GM12873 (cell line): ENCODE measurements around the gene TUBG2.

ENCODE experiments used
- TF ChIP-seq, protein P1 (sequence below): IDR thresholded peaks from 2 replicates; pipeline ENCODE4 v1.5.1; 2012; ENCODE audit warnings: low read depth, mild to moderate bottlenecking, moderate library complexity, low read length, control low read depth; ENCODE audit not compliant: insufficient read depth; ENCODE audit errors: missing control alignments

Gene TUBG2

DNA sequence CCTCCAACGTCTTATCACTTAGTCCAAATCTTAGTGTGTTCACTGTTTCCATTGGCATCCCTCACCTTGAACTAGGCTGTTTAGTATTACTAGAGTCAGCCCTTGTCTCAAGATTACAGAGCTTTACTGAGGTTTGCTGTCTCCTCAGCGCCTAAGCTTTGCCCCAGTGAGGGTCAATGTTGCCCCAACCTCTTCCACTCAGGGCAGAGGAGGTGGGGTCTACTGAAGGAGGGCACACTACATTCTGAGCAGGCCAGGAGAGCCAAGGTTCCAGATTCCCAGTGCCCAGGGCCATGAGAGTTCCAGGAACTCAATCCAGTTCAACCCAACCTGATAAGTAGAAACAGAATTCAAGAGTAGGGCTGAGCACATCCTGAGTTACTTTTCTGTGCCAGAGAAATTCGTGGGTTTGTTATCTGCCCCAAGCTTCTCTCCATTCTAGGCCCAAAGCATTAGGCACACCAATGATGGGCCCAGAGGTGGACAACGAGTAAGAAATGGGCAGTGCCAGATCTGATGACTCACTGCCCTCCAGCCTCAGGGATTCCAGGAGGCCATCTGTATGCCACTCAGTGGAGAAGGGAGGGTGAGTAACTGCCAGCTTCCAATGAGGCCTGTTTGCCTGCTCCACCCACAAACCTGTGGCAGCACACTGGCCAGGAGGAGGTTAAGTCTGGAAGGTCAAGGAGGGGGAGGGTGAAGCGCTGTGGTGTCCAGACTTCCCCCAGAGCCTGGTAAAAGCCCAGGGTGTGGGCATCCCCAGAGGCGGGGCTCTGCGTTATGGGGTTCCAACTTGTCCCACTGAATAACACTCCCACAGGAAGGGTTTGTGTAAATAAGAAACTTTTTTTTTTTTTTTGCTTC, 8.2 kb downstream of the TUBG2 start:
- TF ChIP-seq, protein P1, sequence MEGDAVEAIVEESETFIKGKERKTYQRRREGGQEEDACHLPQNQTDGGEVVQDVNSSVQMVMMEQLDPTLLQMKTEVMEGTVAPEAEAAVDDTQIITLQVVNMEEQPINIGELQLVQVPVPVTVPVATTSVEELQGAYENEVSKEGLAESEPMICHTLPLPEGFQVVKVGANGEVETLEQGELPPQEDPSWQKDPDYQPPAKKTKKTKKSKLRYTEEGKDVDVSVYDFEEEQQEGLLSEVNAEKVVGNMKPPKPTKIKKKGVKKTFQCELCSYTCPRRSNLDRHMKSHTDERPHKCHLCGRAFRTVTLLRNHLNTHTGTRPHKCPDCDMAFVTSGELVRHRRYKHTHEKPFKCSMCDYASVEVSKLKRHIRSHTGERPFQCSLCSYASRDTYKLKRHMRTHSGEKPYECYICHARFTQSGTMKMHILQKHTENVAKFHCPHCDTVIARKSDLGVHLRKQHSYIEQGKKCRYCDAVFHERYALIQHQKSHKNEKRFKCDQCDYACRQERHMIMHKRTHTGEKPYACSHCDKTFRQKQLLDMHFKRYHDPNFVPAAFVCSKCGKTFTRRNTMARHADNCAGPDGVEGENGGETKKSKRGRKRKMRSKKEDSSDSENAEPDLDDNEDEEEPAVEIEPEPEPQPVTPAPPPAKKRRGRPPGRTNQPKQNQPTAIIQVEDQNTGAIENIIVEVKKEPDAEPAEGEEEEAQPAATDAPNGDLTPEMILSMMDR, result no peak

DNA sequence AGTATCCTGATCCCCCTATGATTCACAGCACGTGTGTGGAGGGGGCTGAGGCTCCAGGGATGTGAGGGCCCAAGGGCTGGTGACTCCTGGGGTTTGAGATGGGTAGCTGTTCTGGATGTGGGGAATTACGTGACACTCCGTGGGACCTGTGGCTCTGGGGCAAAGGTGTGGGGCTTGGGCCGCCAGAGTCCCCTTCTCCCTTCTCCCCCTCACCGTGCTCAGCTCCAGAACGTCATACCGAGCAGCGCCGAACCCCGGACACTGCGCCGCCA, 10.6 kb downstream of the TUBG2 start:
- TF ChIP-seq, protein P1, result no peak

DNA sequence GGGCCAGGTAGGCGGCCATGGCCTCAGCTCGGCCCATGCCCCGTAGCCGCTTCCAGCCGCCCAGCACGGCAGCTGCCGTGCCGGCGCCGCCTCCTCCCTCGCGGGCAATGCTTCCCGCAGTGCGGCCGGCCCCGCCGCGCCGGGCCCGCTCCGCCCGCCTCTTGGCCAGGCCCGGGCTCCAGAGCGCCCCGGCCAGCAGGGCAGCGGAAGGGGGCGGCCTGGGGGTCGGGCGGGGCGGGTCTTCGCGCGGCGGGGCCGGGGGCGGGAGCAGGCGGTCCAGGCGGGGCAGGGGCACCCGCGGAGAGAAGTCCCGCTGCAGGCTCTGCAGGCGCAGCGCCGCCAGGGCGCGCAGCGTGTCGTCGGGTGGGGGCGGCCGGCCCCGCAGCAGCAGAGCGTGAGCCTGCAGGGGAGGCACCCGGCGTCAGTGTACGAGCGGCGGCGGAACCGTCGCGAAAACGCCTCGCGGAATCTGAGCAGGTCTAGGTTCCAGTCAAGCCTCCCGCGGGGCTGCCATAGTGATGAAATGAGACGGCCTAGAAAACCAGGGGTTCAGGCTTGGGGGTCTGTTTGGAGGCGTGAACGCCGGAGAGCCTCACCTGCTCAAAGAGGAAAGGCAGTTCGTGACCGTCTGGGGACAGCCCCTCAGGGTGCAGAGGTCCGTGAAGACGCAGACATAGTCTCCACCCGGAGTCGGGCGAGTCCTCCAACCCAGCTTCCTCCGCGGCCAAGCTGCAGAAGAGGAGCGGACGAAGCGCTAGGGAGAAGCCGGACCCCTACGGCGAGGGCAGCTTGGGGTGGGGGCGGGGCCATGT, 11.1 kb downstream of the TUBG2 start:
- TF ChIP-seq, protein P1, result peak; percentile 21

DNA sequence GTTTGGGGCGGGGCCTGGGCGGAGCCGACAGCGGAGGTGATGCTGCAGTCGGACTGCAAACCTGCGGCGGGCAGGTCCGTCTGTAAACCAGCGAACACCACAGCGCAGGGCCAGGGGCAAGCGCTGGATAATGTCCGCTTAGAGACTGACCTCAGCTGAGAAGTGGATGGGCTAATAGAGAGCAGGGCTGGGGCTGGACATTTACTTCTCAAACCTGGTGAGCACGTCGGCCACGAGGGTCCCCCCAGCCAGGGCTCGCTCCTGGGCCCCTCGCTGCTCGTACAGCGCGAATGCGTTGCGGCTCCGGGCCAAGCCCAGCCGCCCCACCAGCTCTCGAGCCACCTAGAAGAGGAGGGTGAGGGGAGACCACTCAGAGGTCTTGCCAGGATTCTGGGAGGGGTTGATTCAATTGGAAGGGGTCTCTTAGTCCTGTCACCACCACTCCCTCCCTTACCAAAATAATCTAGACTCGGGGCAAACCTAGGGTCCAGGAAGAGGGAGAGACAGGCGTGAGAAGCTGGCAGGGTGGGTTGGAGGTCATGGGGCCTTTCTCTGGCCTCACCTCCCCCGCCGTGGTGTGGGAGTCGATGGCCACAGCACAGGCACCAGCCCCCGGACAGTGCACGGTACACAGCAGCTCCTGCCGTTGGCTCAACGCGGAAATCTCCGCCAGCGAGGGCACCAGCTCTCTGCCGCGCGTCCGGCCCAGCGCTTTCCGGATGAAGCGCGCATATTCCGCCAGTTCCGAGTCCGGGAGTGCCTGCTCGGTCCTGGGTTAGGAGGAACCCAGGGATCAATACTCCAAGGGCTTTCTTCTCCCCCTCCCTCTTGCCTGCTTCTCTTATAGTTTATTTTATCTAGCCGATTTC, 11.9 kb downstream of the TUBG2 start:
- TF ChIP-seq, protein P1, result no peak

DNA sequence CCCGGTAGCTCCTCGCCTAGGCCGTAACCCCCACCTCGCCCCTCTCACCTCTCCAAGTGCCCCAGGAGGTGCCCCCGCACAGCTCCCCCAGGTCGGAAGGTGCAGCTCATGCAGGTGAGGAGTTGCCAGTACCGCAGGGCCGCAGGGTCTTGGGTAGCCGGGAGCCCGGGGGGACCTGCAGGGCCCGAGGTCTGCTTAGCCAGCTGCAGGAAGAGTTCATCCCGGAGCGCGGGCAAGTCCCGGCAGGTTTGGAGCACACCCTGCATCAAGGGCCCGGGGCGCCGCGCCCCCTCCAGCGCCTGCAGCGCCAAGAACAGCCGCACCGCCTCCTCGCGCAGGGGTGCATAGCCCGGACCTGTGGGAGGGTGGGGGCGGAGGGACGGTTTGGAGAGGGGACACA, 13.0 kb downstream of the TUBG2 start:
- TF ChIP-seq, protein P1, result no peak

DNA sequence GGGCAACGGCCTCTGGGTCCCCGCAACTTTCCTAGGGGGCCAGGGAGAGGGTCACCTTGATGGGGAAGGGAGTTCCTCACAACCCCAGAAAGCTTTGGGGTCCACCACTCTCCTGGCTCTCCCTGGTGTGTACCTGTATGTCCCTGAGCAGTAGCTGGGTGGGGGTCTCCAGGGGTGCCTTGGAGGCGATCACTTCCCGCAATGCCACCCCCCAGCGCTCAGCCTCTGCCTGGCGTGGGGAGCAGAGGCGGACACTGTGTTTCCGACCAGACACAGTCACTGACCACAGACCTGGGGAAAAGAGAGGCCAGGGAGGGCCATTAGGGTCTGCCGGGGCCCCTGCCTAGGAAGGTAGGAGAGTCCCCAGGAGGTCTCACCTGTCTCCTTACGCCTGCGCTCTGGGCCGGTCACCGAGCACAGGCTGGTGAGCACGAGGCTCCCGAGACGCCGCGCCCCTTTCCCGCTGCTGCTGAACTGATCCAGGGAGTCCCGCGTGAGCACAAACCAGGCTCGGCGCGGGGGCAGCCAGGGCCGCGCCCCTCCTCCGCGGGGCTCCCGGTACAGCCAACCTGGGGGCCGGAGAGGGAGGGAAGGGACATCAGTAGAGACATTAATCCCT, 14.3 kb downstream of the TUBG2 start:
- TF ChIP-seq, protein P1, result no peak
